IPS DF 19.7 (cell line): Measurements from ENCODE around the gene CD63.
A peak's percentile ranks its signal among the peaks of the same experiment; 100 is the strongest.

Source experiments
- DNase-seq: peaks from one replicate; pipeline ENCODE4 v3.0.0-alpha.2; 2013; ENCODE audit warnings: low read depth, low spot score

CD63 gene

DNA sequence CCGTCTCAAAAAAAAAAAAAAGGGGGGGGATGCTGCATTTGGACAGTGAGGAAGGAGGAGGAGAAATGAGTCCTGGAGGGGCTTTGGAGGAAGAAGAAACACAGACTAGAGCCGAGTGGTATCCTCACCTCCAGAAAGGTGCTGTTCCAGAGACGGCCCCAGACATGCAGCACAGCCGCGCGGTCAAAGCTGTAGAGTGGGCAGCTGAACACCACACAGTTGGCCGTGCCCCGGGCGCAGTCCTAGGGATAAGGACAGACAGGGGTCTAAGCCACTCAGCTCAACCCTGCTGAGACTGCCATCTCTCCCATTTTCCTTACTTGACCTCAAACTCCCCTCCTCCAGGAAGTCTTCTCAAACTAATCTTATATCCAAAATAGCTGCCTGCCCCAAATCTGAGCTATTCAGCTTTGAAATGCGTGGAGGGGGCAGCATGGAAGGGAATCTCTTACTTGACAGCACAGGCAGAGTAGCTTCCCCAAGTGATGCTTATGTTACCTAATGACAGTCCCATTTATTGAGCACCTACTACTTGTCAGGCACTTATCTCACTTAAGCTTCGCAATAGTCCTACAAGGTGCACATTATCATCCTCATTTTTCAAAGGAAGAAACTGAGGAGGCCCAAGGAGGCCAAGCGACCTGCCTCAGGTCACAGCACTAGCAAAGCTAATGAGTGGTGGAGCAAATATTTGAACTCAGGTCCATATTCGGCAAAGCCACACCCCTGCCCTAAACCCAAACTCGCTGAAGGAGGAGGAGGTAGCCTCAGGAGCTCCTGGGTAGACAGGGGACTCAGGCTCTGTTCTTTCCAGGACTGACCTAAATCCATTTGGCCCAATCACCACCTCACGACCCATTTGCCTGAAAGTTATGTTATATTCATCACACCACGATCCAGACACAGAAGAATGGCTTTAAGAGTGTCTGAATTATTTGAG is 39.8 kb downstream of the CD63 start:
- DNase-seq: no peak

DNA sequence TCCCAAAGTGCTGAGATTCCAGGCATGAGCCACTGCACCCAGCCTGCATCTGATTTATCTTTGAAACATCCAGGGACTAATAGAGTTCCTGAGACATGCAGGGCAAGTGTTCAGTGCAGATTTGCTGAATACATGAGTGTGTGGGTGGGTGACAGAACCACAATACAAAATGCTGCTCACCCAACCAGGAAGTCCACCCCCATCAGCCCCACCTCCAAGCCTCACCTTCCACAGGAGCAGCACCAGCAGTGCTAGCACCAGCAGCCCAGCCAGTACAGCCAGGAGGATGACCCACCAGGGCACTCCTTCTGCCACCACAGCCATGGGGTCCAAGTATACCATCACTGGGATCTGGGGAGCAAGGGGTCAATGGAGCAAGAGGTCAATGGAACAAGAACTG is 41.1 kb downstream of the CD63 start:
- DNase-seq: no peak

DNA sequence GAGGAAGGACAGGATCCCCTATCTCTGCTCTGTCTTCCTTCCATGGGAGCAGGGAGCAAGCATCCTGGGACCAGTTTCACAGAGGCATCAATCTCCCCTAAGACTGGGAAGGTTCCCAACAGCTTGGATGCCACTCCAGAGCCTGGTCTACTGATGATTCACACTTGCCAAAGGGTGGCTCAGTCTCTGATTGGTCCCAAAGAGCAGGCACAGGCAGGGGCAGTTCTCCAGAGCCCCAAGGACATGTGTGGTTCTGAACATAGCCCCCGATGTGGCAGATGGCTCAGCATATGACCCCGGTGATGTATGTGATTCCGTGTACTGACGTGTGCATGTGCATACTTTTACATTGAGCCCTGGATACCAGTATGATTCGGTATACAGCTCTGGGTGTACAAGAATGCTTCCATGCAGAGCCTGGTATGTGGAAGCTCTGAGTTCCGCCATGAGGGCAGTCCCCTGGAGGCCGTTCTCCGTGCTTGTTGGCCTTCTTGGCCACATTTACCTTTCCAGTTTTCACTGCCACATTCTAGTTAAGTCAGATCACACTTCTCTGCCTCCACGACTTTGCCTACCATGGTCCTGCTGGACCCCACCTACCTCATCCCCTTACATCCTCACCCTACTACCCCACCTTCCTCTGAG is 42.3 kb downstream of the CD63 start:
- no peak for DNase-seq

DNA sequence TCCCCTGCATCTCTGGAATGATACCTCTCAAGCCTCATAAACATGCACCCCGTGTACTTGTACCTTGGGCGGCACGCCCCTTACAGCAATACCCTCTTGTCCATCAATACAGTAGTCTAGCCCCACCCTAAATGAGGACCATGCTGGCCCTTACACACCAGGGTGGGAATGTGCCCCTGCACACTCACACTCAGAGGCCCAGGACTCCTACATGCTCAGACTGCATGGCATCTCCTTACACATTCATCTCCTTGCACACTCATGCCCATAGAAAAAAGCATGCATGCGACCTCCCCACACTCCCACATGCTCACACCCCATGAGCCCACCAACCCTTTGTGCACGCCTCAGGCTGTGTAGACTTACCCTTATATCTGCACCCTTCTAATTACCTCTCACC is 43.1 kb downstream of the CD63 start:
- no peak for DNase-seq

DNA sequence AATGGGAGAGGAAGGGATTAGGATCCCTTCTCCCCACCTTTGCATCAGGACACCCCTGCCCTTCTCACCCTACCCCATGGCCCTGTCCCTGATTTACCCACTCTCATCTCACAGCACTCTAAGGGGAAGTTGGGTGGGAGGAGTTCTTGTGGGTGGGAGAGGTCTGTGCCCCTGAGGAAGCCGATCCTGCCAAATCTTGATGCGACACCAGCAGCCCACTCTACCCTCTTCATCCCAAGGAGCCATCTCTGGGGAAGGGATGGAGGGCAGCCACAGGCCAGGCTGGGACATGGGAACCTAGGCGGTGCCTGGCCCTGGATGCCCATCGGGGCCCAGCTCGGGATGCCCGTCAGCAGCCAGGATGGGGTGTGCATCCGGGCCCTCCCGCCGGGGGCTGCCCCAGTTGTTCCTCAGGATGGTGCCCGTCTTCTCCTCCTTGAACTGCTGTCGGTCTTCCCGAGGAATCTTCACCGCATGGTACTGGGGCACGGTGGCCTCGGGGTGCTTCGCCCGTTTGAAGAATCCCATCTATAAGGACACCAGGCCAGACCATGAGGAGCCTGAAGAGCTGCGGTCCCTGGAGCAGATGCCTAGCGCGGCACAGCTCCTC is 43.9 kb downstream of the CD63 start:
- DNase-seq: no peak

DNA sequence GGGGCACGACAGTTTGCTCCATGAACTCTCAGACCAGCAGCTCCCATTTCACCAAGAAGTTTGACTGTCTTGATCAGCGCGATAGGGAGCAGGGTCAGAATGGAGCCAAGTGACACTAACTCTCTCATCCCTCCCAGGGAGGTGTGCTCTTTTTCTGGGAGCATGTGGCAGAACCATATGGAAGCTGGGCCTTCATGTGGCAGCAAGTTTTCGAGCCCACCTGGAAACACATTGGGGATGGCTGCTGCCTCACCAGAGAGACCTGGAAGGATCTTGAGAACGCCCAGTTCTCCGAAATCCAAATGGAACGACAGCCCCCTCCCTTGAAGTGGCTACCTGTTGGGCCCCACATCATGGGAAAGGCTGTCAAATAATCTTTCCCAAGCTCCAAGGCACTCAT is 45.1 kb downstream of the CD63 start:
- no peak for DNase-seq

DNA sequence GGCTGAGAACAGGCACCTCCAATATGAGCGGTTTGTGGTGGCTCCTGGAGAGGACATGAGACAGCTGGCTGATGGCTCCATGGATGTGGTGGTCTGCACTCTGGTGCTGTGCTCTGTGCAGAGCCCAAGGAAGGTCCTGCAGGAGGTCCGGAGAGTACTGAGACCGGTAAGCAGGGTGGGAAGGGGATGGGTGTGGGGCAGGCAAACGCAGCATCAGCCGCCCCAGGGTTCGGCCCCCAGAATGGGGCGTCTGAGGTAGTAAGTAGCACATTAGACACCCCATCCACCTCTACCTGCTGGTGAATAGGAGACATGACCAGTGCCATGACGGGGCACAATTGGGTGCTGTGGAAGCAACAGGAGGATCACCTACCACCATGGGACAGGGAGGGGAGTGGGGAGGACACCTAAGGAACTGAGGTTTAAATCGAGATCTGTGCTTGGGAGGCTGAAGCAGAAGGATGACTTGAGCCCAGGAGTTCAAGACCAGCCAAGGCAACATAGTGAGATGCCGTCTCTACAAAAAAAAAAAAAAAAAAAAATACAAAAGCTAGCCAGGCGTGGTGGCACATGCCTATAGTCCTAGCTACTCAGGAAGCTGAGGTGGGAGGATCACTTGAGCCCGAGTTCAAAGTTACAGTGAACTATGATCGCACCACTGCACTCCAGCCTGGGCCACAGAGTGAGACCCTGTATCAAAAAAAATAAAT is 46.6 kb downstream of the CD63 start:
- DNase-seq: no peak

DNA sequence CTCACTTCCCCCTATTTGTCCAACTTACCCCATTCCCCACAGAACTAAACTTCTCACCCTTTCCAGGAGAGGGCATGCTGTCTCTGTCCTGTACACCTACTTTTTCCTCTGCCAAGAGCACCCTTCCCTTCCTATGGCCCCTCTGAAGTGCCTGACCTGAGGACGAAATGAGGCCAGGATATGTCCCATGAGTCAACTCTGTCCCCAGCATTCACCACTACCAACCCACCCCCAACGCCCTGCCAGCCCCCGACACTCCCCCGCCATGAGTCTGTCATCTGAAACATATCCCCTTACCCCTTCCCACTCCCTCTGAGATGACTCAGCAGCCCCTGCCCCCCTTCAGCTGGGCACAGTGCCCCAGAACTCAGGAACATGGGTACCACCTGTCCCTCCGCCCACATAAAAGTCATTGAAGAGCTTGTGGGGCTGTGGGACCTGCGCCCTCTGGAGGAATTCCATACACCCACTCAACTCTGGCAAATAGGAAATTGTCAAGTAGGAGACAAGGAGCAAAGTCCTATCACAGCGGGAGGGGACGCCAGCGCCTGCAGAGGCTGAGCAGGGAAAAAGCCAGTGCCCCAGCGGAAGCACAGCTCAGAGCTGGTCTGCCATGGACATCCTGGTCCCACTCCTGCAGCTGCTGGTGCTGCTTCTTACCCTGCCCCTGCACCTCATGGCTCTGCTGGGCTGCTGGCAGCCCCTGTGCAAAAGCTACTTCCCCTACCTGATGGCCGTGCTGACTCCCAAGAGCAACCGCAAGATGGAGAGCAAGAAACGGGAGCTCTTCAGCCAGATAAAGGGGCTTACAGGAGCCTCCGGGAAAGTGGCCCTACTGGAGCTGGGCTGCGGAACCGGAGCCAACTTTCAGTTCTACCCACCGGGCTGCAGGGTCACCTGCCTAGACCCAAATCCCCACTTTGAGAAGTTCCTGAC is 47.4 kb downstream of the CD63 start:
- peak; percentile 67 for DNase-seq

DNA sequence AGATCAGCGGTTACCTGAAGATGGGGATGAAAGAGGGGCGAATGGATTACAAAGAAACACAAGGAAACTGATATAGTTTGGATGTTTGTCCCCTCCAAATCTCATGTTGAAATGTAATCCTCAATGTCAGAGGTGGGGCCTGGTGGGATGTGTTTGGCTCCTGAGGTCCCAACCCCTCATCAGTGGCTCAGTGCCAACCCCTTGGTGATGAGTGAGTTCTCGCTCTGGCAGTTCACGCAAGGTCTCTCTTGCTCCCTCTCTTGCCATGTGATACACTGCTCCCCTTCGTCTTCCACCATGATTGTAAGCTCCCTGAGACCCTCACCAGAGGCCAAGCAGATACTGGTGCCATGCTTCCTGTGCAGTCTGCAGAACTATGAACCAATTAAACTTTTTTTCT is 49.1 kb downstream of the CD63 start:
- DNase-seq: no peak

DNA sequence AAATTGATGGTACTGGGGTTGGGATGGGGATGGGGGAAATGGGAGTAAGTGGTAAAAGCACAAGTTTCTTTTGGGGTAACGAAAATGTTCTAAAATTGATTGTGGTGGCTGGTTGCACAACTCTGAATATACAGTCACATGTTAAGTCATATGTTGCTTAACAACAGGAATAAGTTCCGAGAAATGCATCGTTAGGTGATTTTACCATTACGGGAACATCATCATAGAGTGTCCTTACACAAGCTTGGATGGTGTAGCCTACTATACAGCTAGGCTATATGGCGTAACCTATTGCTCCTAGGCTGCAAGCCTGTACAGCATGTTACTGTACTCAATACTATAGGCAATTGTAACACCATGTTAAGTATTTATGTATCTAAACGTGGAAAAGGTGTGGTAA is 52.1 kb downstream of the CD63 start:
- no peak for DNase-seq

DNA sequence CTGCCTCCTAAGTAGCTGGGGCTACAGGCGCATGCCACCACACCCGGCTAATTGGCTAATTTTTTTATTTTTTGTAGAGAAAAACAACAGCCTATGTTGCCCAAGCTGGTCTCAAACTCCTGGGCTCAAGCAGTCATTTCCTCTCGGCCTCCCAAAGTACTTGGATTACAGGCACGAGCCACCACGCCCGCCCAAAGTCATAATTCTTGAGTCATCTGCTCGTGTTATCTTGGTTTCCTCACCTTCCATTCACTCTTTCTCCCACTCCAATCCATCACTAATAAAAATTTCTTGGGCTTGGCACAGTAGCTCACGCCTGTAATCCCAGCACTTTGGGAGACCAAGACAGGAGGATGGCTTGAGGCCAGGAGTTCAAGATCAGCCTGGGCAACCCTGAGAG is 53.1 kb downstream of the CD63 start:
- no peak for DNase-seq
